Fibroblast of the aortic adventitia (primary cell): Measurements from ENCODE around the gene YARS2. TPM values are rescaled to one million over a fixed set of nuclear protein-coding genes. Genes with fewer than 3 reads are reported as not detected.

Experiments used
- DNase-seq: peaks from one replicate; pipeline ENCODE4 v3.0.0-alpha.2; 2010; ENCODE audit warnings: low read depth
- H3K4me3 ChIP-seq: 2 replicates; pipeline ENCODE4 v1.5.1; 2011; ENCODE audit warnings: low read depth, mild to moderate bottlenecking, control low read depth, low read length, moderate library complexity
- total RNA-seq: library from RNA; depleted of rRNA; stranded (reverse); fragments of >200 nt; gene quantifications from 2 replicates; pipeline ENCODE4 v1.2.3, GENCODE V29; 2012; ENCODE audit warnings: low replicate concordance
- TF ChIP-seq, protein P1 (sequence below): IDR thresholded peaks from 2 replicates; pipeline ENCODE4 v1.5.1; 2011; ENCODE audit warnings: mild to moderate bottlenecking, low read length, control low read depth, inconsistent platforms; ENCODE audit not compliant: insufficient read depth

YARS2 gene
- total RNA-seq, 1 donor: 24.6 TPM

GRCh38 chr12:32788405-32788804, 32.7 kb upstream of the YARS2 start:
- TF ChIP-seq, protein P1, sequence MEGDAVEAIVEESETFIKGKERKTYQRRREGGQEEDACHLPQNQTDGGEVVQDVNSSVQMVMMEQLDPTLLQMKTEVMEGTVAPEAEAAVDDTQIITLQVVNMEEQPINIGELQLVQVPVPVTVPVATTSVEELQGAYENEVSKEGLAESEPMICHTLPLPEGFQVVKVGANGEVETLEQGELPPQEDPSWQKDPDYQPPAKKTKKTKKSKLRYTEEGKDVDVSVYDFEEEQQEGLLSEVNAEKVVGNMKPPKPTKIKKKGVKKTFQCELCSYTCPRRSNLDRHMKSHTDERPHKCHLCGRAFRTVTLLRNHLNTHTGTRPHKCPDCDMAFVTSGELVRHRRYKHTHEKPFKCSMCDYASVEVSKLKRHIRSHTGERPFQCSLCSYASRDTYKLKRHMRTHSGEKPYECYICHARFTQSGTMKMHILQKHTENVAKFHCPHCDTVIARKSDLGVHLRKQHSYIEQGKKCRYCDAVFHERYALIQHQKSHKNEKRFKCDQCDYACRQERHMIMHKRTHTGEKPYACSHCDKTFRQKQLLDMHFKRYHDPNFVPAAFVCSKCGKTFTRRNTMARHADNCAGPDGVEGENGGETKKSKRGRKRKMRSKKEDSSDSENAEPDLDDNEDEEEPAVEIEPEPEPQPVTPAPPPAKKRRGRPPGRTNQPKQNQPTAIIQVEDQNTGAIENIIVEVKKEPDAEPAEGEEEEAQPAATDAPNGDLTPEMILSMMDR: no peak
- no peak overlapping the region for H3K4me3 ChIP-seq
- DNase-seq: no peak

GRCh38 chr12:32785557-32785956, 29.9 kb upstream of the YARS2 start:
- no peak for DNase-seq
- TF ChIP-seq, protein P1: no peak
- no peak overlapping the region for H3K4me3 ChIP-seq

- TF ChIP-seq, protein P1: no peak
- no peak overlapping the region for H3K4me3 ChIP-seq
- DNase-seq: no peak
Observed at GRCh38 chr12:32783029-32783428, 27.3 kb upstream of the YARS2 start.

DNA sequence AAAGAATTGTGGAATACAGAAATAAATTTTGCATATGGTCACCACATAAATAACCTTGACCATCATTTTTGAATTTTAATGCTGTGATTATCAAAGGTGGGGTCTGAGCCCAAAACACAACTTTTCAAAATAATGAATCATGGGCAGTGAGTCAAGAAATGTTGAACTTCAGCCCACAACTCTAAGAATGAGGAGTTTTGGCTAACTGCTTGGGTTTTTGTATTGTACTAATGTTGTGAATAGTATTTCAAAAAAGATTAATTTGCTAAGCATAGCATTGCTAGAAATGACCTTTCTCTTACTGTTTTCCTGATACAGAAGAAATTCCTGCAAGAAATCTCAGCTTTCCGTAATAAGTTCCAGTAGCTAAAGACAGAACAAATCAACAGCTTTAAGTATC, 24.4 kb upstream of the YARS2 start:
- DNase-seq: peak; percentile 38
- no peak overlapping the region for H3K4me3 ChIP-seq

DNA sequence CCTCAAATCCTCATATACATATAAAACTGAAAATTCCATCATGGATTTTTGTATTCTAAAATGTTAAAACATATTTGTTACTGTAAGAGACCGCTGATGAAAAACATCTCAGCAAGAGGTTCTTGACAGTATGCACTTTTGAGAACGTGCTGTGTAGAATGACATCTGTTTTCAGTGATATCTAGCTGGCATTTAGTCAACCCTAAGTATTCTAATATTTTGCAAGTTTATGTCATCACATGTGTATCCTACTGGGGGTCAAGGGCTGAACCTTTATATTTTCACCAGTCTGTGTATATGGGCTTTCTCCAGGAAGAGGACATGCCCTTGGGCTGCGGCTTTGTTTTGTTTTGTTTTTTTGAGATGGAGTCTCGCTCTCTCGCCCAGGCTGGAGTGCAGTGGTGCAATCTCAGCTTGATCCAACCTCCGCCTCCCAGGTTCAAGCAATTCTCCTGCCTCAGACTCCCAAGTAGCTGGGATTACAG, 22.0 kb upstream of the YARS2 start:
- H3K4me3 ChIP-seq: no peak overlapping the region
- TF ChIP-seq, protein P1: no peak
- DNase-seq: no peak

More for the DNA sequence above, 24.4 kb upstream of the YARS2 start:
- TF ChIP-seq, protein P1: no peak

GRCh38 chr12:32777159-32777558, 21.5 kb upstream of the YARS2 start:
- TF ChIP-seq, protein P1: no peak
- no peak for DNase-seq
- H3K4me3 ChIP-seq: no peak overlapping the region

GRCh38 chr12:32776258-32776657, 20.6 kb upstream of the YARS2 start:
- no peak overlapping the region for H3K4me3 ChIP-seq
- no peak for DNase-seq
- TF ChIP-seq, protein P1: no peak
